ENCODE data around the gene SKI.

The SKI gene

GRCh38 chr1:2356401-2356800, 128.3 kb downstream of the SKI start:
- TF ChIP-seq EZH2 (optimal IDR thresholded peaks at IDR 0.05; ENCODE audit: low read depth, low read length) (peak; percentile 57), CTCF (IDR thresholded peaks at IDR 0.05; ENCODE audit: low read length) (no peak), EZH2phosphoT487 (IDR thresholded peaks at IDR 0.05; ENCODE audit: low read length) (no peak)
- no peak overlapping the region for H2AFZ ChIP-seq (ENCODE audit: low read length)
- no peaks in the 10 kb centered on the region for H3K9me3 ChIP-seq (replicated peaks; ENCODE audit: insufficient read depth, low read length)
- no peaks in the 10 kb centered on the region for H4K20me1 ChIP-seq (ENCODE audit: insufficient read depth, low read length)
- no peak overlapping the region for H3K9ac ChIP-seq (ENCODE audit: low read length)
- no peak overlapping the region for H3K27ac ChIP-seq (ENCODE audit: low read length)
- DNase-seq, result no peak
- peaks cover 99% of the 10 kb centered on the region for H3K27me3 ChIP-seq (replicated peaks; ENCODE audit: insufficient read depth, low read length)
- H3K4me3 ChIP-seq (ENCODE audit: low read length), result no peak overlapping the region
- no peaks in the 10 kb centered on the region for H3K79me2 ChIP-seq (ENCODE audit: low read length)
- H3K4me1 ChIP-seq (ENCODE audit: low read length), result no peaks in the 10 kb centered on the region
- H3K36me3 ChIP-seq (replicated peaks; ENCODE audit: insufficient read depth, low read length), result no peaks in the 10 kb centered on the region
- no peaks in the 10 kb centered on the region for H3K9me2 ChIP-seq (replicated peaks; ENCODE audit: insufficient read depth, low read length)
- H3F3A ChIP-seq (ENCODE audit: insufficient read depth, low read length), result no peaks in the 10 kb centered on the region
- no peak overlapping the region for H3K4me2 ChIP-seq (ENCODE audit: low read depth, low read length)

- DNase-seq, result no peak
- H3K9ac ChIP-seq (ENCODE audit: low read length), result no peak overlapping the region
- H3K27ac ChIP-seq (ENCODE audit: low read length), result no peak overlapping the region
- no peak for TF ChIP-seq EZH2phosphoT487 (IDR thresholded peaks at IDR 0.05; ENCODE audit: low read length)
- H3K9me3 ChIP-seq (replicated peaks; ENCODE audit: insufficient read depth, low read length), result no peaks in the 10 kb centered on the region
- no peaks in the 10 kb centered on the region for H4K20me1 ChIP-seq (ENCODE audit: insufficient read depth, low read length)
- no peaks in the 10 kb centered on the region for H3K4me1 ChIP-seq (ENCODE audit: low read length)
- H3K79me2 ChIP-seq (ENCODE audit: low read length), result no peaks in the 10 kb centered on the region
- H3K9me2 ChIP-seq (replicated peaks; ENCODE audit: insufficient read depth, low read length), result no peaks in the 10 kb centered on the region
- no peak overlapping the region for H2AFZ ChIP-seq (ENCODE audit: low read length)
- H3K4me3 ChIP-seq (ENCODE audit: low read length), result no peak overlapping the region
- no peaks in the 10 kb centered on the region for H3K36me3 ChIP-seq (replicated peaks; ENCODE audit: insufficient read depth, low read length)
- H3K4me2 ChIP-seq (ENCODE audit: low read depth, low read length), result no peak overlapping the region
- H3K27me3 ChIP-seq (replicated peaks; ENCODE audit: insufficient read depth, low read length), result peaks cover 99% of the 10 kb centered on the region
- H3F3A ChIP-seq (ENCODE audit: insufficient read depth, low read length), result no peaks in the 10 kb centered on the region
These were observed 129.1 kb downstream of the SKI start for GRCh38 chr1:2356911-2357845.

- TF ChIP-seq EZH2phosphoT487 (IDR thresholded peaks at IDR 0.05; ENCODE audit: low read length), result no peak
- TF ChIP-seq CTCF (IDR thresholded peaks at IDR 0.05; ENCODE audit: low read length), result no peak
- no peak for TF ChIP-seq EZH2 (optimal IDR thresholded peaks at IDR 0.05; ENCODE audit: low read depth, low read length)
- no peak overlapping the region for H2AFZ ChIP-seq (ENCODE audit: low read length)
- no peaks in the 10 kb centered on the region for H3K9me3 ChIP-seq (replicated peaks; ENCODE audit: insufficient read depth, low read length)
- H3K36me3 ChIP-seq (replicated peaks; ENCODE audit: insufficient read depth, low read length), result no peaks in the 10 kb centered on the region
- H3K4me1 ChIP-seq (ENCODE audit: low read length), result no peaks in the 10 kb centered on the region
- no peak overlapping the region for H3K4me2 ChIP-seq (ENCODE audit: low read depth, low read length)
- peaks cover 99% of the 10 kb centered on the region for H3K27me3 ChIP-seq (replicated peaks; ENCODE audit: insufficient read depth, low read length)
- H3K4me3 ChIP-seq (ENCODE audit: low read length), result no peak overlapping the region
- H3K9me2 ChIP-seq (replicated peaks; ENCODE audit: insufficient read depth, low read length), result no peaks in the 10 kb centered on the region
- H3K79me2 ChIP-seq (ENCODE audit: low read length), result no peaks in the 10 kb centered on the region
- DNase-seq, result no peak
- H3F3A ChIP-seq (ENCODE audit: insufficient read depth, low read length), result no peaks in the 10 kb centered on the region
- no peaks in the 10 kb centered on the region for H4K20me1 ChIP-seq (ENCODE audit: insufficient read depth, low read length)
- H3K9ac ChIP-seq (ENCODE audit: low read length), result no peak overlapping the region
- no peak overlapping the region for H3K27ac ChIP-seq (ENCODE audit: low read length)
These were observed 130.0 kb downstream of the SKI start for GRCh38 chr1:2358072-2358471.

All from MM.1S (cell line).